ENCODE measurements around the gene MLN.

GRCh38 chr6:33853026-33853425 is 49.2 kb upstream of the MLN start:
- no peak for TF ChIP-seq CTCF (IDR thresholded peaks at IDR 0.05)
- TF ChIP-seq EZH2 (IDR thresholded peaks at IDR 0.05; ENCODE audit: borderline replicate concordance, insufficient read depth, low read depth, low read length, poor library complexity, severe bottlenecking) = no peak

Measured in B cell (primary cell).